Measurements from ENCODE around the gene BCAS1. TPM values are rescaled to one million over a fixed set of nuclear protein-coding genes. Genes with fewer than 3 reads are reported as not detected.

BCAS1 gene
- total RNA-seq, 4 donors from 2014 or later = 0.32 TPM; not detected in 3

DNA sequence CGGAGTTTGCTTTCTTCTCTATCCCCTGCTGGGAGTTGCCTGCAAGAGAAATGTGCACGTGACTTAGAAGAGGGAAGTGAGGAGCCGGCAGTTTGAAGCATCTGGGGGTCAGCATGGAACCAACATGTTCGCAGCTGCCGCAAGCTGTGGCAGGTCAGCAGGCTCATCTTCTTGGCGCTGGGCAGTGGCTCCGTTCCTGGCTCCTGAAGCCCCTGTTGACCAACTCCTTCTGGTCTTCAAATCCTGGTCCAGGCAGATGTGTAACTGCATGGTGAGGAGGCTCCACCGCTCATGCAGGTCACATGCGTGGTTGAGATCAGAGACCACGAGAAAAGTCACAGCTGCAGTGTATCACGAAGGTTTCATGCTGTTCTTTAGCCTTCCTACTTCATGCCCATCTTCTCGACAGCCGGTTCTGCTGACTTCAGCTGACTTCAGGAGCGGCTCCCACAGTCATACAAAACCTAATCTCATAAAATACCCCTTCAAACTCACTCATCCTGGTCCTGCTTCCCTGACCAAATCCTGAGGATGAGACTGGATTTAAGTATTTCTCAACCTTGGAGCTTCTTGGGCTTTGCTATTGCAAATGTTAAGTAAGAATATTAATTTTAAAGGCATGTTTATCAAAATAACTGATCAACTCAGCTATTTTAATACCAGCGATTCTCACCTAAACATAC lies 44.9 kb upstream of the BCAS1 start:
- intact Hi-C loops (cut with DNase I; ENCODE audit: low total_unique reads) = no loop called here
- Histone ChIP-seq H3K36me3 (no peaks in the 10 kb centered on the region), H3K27ac (no peak overlapping the region), H3K27me3 (no peaks in the 10 kb centered on the region), H3K9me3 (no peaks in the 10 kb centered on the region), H3K4me3 (no peak overlapping the region), H3K4me1 (no peaks in the 10 kb centered on the region)
- DNase-seq (no peak), ATAC-seq (no peak)
- in situ Hi-C loops (cut with MboI; ENCODE audit: low sequenced_read_pairs in 4 of 4) = loop anchor here in 2 of 4 donors (25.0 kb wide), 2 partner anchors 522 to 547 kb away; no protein-coding TSS in a partner anchor
- TF ChIP-seq POLR2A (IDR thresholded peaks at IDR 0.05) = no peak
- TF ChIP-seq, protein P1, sequence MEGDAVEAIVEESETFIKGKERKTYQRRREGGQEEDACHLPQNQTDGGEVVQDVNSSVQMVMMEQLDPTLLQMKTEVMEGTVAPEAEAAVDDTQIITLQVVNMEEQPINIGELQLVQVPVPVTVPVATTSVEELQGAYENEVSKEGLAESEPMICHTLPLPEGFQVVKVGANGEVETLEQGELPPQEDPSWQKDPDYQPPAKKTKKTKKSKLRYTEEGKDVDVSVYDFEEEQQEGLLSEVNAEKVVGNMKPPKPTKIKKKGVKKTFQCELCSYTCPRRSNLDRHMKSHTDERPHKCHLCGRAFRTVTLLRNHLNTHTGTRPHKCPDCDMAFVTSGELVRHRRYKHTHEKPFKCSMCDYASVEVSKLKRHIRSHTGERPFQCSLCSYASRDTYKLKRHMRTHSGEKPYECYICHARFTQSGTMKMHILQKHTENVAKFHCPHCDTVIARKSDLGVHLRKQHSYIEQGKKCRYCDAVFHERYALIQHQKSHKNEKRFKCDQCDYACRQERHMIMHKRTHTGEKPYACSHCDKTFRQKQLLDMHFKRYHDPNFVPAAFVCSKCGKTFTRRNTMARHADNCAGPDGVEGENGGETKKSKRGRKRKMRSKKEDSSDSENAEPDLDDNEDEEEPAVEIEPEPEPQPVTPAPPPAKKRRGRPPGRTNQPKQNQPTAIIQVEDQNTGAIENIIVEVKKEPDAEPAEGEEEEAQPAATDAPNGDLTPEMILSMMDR (IDR thresholded peaks at IDR 0.05 in 4 of 5, conservative IDR thresholded peaks at IDR 0.05 in 1 of 5) = no peak

DNA sequence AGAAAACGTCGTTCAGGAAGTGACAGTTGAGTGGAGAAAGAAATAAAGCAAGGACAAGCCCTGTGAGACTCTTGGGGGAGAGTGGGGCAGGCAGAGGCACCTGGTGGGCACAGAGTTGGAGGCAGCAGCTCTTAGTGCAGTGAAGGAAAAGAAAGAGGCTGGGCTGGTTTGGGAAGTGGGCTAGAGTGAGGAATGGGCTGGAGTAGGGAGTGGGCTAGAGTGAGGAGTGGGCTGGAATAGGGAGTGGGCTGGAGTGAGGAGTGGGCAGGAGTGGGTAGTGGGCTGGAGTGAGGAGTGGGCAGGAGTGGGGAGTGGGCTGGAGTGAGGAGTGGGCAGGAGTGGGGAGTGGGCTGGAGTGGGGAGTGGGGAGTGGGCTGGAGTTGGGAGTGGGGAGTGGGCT lies 43.7 kb upstream of the BCAS1 start:
- TF ChIP-seq, protein P1 (IDR thresholded peaks at IDR 0.05 in 4 of 5, conservative IDR thresholded peaks at IDR 0.05 in 1 of 5) = no peak
- TF ChIP-seq POLR2A (IDR thresholded peaks at IDR 0.05) = no peak
- Histone ChIP-seq H3K4me1 (no peaks in the 10 kb centered on the region), H3K27ac (no peak overlapping the region), H3K4me3 (no peak overlapping the region), H3K36me3 (no peaks in the 10 kb centered on the region), H3K27me3 (no peaks in the 10 kb centered on the region), H3K9me3 (no peaks in the 10 kb centered on the region)
- in situ Hi-C loops (cut with MboI; ENCODE audit: low sequenced_read_pairs in 4 of 4) (loop anchor here in 2 of 4 donors (25.0 kb wide), 2 partner anchors 523 to 548 kb away; no protein-coding TSS in a partner anchor), intact Hi-C loops (cut with DNase I; ENCODE audit: low total_unique reads) (no loop called here)
- ATAC-seq (no peak), DNase-seq (no peak)

DNA sequence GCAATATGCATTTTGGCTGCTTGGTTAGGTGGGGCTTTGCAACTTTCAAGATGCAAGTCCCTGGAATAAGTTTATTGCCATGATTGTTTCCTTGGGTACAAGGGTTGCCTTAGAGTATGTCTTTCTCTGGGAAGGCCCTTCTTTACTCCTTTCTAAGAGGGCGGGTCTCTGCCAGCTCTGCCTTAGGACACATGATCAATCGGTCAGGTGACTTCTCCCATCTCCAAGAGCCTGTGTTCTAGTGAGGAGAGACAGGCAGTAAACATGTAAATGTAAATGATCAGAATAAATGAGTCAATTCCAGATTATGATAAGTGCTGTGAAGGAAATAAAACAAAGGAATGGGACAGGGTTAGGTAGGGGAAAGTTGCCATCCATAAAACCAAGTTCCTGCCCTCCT lies 43.2 kb upstream of the BCAS1 start:
- DNase-seq (no peak), ATAC-seq (no peak)
- no peaks in the 10 kb centered on the region for H3K27me3 ChIP-seq
- intact Hi-C loops (cut with DNase I; ENCODE audit: low total_unique reads) (no loop called here), in situ Hi-C loops (cut with MboI; ENCODE audit: low sequenced_read_pairs in 4 of 4) (loop anchor here in 2 of 4 donors (25.0 kb wide), 2 partner anchors 524 to 549 kb away; no protein-coding TSS in a partner anchor)
- no peaks in the 10 kb centered on the region for H3K9me3 ChIP-seq
- no peak overlapping the region for H3K27ac ChIP-seq
- no peaks in the 10 kb centered on the region for H3K4me1 ChIP-seq
- H3K4me3 ChIP-seq = no peak overlapping the region
- H3K36me3 ChIP-seq = no peaks in the 10 kb centered on the region
- TF ChIP-seq, protein P1 (IDR thresholded peaks at IDR 0.05 in 4 of 5, conservative IDR thresholded peaks at IDR 0.05 in 1 of 5) = no peak

DNA sequence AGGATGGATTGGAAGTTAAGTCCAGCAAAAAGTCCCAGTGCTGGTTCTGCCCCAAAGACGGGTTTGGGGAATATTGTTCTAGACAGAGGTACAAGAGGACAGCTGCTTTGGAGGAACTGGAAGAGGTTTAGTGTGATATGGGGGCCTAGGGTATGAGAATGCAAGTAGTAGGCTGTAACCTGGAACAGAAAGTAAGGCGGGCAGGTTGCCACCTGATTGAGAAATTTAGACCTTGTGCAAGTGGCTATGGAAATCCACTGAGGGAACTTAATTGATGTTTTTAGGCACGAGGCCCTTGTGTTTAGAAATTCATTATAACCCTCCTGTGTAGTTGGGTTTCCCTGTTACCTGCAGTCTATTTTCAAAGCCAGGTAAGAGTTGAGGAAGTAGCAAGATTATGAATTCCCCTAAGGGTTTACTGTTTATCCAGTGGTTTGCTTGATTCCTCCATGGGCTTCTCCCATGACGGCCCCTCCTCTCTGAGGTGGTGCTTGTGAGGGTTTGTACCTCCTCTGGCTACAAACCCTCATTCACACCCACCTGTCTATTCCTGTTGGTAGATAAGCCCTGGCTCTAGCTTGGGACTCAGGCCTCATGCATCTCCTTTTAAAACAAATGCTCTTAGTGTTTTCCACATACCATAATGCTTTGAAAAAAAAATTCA lies 42.0 kb upstream of the BCAS1 start:
- no peak for TF ChIP-seq POLR2A (IDR thresholded peaks at IDR 0.05)
- TF ChIP-seq, protein P1 (IDR thresholded peaks at IDR 0.05 in 4 of 5, conservative IDR thresholded peaks at IDR 0.05 in 1 of 5) = no peak
- DNase-seq (no peak), ATAC-seq (no peak)
- H3K36me3 ChIP-seq = no peaks in the 10 kb centered on the region
- intact Hi-C loops (cut with DNase I; ENCODE audit: low total_unique reads) (no loop called here), in situ Hi-C loops (cut with MboI; ENCODE audit: low sequenced_read_pairs in 4 of 4) (loop anchor here in 2 of 4 donors (25.0 kb wide), 2 partner anchors 525 to 550 kb away; no protein-coding TSS in a partner anchor)
- no peaks in the 10 kb centered on the region for H3K27me3 ChIP-seq
- H3K4me1 ChIP-seq = no peaks in the 10 kb centered on the region
- no peak overlapping the region for H3K4me3 ChIP-seq
- no peaks in the 10 kb centered on the region for H3K9me3 ChIP-seq
- H3K27ac ChIP-seq = no peak overlapping the region
